Glomerular visceral epithelial cell (primary cell): ENCODE data around the gene LDLRAD3.

ENCODE experiments used
- DNase-seq: peaks from one replicate; pipeline ENCODE4 v3.0.0-alpha.2; 2016; ENCODE audit errors: extremely low spot score

LDLRAD3 gene

GRCh38 chr11:36131721-36132397 is 188.0 kb downstream of the LDLRAD3 start:
- no peak for DNase-seq

GRCh38 chr11:36132940-36133339 is 189.1 kb downstream of the LDLRAD3 start:
- no peak for DNase-seq

GRCh38 chr11:36135076-36135475 is 191.2 kb downstream of the LDLRAD3 start:
- DNase-seq = no peak

- no peak for DNase-seq
Measured at GRCh38 chr11:36139767-36140166, 195.9 kb downstream of the LDLRAD3 start.

GRCh38 chr11:36141196-36141953 is 197.5 kb downstream of the LDLRAD3 start:
- no peak for DNase-seq

- no peak for DNase-seq
Measured at GRCh38 chr11:36141956-36142355, 198.1 kb downstream of the LDLRAD3 start.

- DNase-seq = no peak
Measured at GRCh38 chr11:36142439-36142838, 198.6 kb downstream of the LDLRAD3 start.

GRCh38 chr11:36142879-36143278 is 199.0 kb downstream of the LDLRAD3 start:
- no peak for DNase-seq

GRCh38 chr11:36146437-36146836 is 202.6 kb downstream of the LDLRAD3 start:
- DNase-seq = no peak

GRCh38 chr11:36147491-36147890 is 203.6 kb downstream of the LDLRAD3 start:
- DNase-seq = no peak

- DNase-seq = no peak
Measured at GRCh38 chr11:36148701-36149100, 204.8 kb downstream of the LDLRAD3 start.

- peak; percentile 99 for DNase-seq
Measured at GRCh38 chr11:36149538-36150242, 205.8 kb downstream of the LDLRAD3 start.

GRCh38 chr11:36150986-36151385 is 207.1 kb downstream of the LDLRAD3 start:
- no peak for DNase-seq

- DNase-seq = no peak
Measured at GRCh38 chr11:36151933-36152580, 208.2 kb downstream of the LDLRAD3 start.

GRCh38 chr11:36153551-36153950 is 209.7 kb downstream of the LDLRAD3 start:
- DNase-seq = no peak

- no peak for DNase-seq
Measured at GRCh38 chr11:36155124-36155561, 211.3 kb downstream of the LDLRAD3 start.

GRCh38 chr11:36155770-36156160 is 211.9 kb downstream of the LDLRAD3 start:
- DNase-seq = peak; percentile 24

GRCh38 chr11:36156161-36156816 is 212.4 kb downstream of the LDLRAD3 start:
- DNase-seq = no peak

- no peak for DNase-seq
Measured at GRCh38 chr11:36156817-36157519, 213.1 kb downstream of the LDLRAD3 start.

- DNase-seq = no peak
Measured at GRCh38 chr11:36160091-36160490, 216.2 kb downstream of the LDLRAD3 start.

- no peak for DNase-seq
Measured at GRCh38 chr11:36161572-36161971, 217.7 kb downstream of the LDLRAD3 start.
